Lower leg skin (tissue), 3 donors: Measurements from ENCODE around the gene AKAP9.

ENCODE experiments used
- CTCF ChIP-seq, 3 donors: fragments of 450-650 bp; IDR thresholded peaks; one replicate each; pipeline ENCODE4 v1.5.1; 2016; ENCODE audit warnings: antibody characterized with exemption in 3 of 3, mild to moderate bottlenecking in 3 of 3, moderate library complexity in 2 of 3
- POLR2A ChIP-seq, 2 donors: fragments of 450-650 bp; IDR thresholded peaks; one replicate each; pipeline ENCODE4 v1.6.1; 2016 to 2017; ENCODE audit warnings: antibody characterized with exemption in 2 of 2, mild to moderate bottlenecking in 1 of 2, moderate library complexity in 1 of 2

GRCh38 chr7:91940171-91940570 lies 491 bp upstream of the AKAP9 start:
- TF ChIP-seq CTCF (IDR thresholded peaks at IDR 0.05) (no peak), POLR2A (IDR thresholded peaks at IDR 0.05) (no peak)
